T47D (cell line): ENCODE results near the gene ADARB2.
"Not testable (repeated sequence)": the region's sequence is repeated elsewhere in the genome, so short reads cannot be mapped to it uniquely, and the experiment has no call there.

Experiments used
- DNase-seq, 2 experiments: peaks; one replicate each; pipeline versions ENCODE4 v3.0.0 to v3.0.0-alpha.2; 2011 to 2012; ENCODE audit warnings: low read depth in 1 of 2, low spot score in 1 of 2
- JUND ChIP-seq: IDR thresholded peaks from 2 replicates; pipeline ENCODE4 v1.6.1; 2012; ENCODE audit warnings: low read depth
- in situ Hi-C: cut with HindIII; loops from 2 replicates; pipeline ENCODE4 v1.10.0; 2016; ENCODE audit warnings: low sequenced_read_pairs, low pct_unique_long_range_greater_than_20kb

Gene ADARB2

DNA sequence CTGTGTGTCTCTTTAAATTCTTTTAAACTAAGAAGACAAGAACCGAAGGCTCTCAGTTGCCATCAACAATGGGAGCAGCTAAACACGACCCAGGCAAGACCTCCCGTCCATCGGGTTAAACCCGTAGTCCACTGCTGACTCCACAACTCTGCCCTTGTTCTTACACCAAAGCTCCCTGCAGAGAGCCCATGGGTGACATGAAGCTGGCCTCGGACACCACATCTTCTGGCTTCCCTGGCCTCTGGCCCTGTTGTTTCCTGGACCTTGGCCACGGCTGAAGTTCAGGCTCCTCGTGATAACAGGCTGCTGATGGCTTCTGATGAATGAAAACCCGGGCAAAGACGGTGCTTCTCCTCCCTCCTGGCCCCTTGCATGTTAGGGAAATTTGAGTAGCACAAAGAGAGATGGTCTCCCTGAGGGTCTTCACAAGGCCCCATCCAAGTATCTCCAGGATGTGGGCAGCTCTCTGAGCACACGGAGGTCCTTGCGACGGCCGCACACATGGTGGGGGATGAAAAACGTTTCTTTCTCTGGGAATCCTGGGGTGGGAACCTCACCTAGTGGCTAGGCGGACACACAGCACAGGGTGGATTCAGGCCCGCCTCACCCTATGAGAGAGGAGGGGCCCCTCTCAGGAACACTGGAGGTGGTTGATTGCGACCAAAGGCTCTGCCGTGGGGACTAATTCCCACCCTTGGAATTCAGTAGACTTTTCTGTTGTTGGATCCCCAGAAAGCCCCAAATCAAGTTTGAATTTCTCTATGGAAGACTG, 271.1 kb downstream of the ADARB2 start:
- DNase-seq, result no peak
- in situ Hi-C loops, result no loop called here
- no peak for TF ChIP-seq JUND

DNA sequence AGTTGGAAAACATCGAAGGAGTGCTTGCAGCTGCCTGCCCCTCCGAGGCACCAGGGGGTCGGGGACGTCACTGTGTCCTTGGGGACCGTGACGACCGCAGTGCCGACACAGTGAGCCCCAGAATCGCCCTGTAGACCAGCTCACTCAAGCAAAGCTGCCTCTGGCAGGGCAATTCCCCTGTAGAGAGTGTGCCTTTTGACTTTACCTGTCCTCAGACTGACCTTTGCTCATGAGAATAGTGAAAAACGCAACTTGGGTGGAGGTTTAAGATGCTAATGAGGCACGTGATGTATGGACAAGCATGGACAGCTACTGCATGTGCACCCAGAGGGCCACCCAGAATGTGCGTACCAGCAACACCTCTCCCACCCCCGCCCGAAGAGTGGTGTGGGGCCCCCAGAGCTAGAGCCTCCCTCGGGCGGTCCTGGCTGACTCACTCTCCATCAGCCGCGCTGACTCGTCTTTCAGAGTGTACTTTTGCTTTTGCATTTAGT, 271.9 kb downstream of the ADARB2 start:
- DNase-seq, result peak in 1 of 2 experiments; percentile 24
- no peak for TF ChIP-seq JUND
- in situ Hi-C loops, result no loop called here

DNA sequence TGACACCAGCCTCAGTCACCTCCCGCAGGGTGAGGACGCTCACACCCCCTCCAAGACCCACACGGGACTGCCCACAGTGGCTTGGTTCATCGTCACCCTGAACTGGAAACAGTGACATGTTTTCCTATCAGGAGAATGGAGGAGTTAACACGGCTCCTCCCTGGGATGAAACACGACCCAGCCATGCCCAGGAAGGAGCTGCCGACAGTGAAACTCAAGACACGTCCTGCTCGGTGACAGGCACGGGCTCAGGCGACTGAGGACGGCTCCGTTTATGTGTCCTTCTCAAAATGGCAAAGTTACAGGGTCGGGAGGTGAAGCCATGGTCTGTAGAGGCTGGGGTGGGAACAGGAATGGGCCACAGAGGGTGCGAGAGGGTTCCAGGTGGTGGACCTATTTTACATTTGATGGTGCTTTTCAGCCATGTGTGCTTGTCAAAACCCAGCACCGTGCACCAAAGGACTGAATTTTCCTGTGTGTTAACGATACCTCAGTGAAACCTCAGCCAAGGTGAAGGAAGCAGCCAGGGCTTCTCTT, 272.4 kb downstream of the ADARB2 start:
- no peak for TF ChIP-seq JUND
- in situ Hi-C loops, result no loop called here
- DNase-seq, result peak; percentile 50 to 52

DNA sequence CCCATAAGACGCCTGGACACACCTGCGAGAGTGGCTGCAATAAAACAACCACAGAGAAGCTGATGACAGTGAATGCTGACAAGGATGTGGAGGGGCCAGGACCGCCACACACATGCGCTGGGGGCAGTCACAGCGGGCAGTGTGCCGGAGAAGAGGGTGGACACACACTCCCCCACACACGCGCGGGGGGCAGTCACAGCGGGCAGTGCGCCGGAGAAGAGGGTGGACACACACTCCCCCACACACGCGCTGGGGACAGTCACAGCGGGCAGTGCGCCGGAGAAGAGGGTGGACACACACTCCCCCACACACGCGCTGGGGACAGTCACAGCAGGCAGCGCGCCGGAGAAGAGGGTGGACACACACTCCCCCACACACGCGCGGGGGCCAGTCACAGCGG, 273.4 kb downstream of the ADARB2 start:
- DNase-seq, in situ Hi-C loops: not testable (repeated sequence)

DNA sequence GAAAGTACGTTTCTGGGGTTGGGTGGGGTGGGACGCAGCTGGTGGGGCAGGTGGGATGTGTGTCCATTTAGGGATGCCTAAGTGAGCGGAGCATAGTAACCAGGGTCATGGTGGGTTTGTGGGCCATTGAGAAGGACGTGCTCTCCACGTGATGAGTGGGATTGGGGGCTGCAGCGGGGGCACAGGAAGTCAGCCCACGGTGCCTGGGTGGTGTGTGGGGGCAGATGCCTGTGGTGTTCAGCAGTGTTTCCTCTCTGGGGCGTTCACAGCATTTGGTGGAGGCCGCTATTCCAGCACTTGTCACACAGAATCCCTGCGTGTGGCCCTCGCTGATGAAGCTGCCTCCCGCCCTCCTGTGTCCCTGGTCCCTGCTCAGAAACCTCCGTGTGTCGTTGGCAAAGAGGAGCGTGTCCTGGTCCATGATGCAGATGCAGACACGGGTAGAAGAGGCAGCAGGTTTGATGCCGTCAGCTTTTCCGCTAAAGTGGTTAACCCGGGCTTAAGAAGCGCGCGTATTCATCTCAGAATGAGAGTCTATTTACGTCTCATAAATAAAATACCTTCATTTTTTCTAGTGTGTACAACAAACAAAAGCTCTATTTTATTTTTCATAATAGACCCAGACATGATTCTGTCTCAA, 274.2 kb downstream of the ADARB2 start:
- DNase-seq, result no peak
- TF ChIP-seq JUND, result no peak
- in situ Hi-C loops, result no loop called here

DNA sequence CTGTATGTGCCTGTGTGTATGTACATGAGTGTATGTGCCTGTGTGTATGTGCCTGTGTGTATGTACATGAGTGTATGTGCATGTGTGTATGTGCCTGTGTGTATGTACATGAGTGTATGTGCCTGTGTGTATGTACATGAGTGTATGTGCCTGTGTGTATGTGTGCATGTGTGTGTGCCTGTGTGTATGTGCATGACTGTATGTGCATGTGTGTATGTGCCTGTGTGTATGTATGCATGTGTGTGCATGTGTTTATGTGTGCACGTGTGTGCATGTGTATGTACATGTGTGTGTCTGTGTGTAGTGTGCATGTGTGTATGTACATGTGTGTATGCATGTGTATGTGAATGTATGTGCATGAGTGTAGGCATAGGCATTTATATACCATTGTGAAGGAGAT, 274.8 kb downstream of the ADARB2 start:
- TF ChIP-seq JUND, result no peak
- DNase-seq, result no peak
- in situ Hi-C loops, result no loop called here

DNA sequence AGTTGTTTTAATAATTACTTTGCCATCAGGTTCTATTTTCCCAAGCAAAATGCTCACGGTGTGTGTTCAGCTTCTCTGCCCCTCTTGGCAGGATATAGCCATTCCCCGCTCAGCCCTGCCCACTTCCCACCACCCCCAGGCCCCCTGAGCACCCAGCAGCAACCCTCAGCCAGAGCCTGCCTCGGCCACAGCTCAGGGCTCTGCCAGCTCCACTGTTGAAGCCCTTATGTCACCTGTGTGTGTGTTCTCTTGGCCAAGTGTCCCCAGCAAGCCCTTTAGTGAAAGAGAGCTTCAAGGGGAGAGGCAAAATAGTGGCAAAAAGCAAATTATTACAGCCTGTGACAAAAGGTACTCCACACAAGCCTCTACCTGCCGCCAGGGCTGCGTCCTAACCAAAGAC, 275.3 kb downstream of the ADARB2 start:
- no peak for TF ChIP-seq JUND
- in situ Hi-C loops, result no loop called here
- no peak for DNase-seq

DNA sequence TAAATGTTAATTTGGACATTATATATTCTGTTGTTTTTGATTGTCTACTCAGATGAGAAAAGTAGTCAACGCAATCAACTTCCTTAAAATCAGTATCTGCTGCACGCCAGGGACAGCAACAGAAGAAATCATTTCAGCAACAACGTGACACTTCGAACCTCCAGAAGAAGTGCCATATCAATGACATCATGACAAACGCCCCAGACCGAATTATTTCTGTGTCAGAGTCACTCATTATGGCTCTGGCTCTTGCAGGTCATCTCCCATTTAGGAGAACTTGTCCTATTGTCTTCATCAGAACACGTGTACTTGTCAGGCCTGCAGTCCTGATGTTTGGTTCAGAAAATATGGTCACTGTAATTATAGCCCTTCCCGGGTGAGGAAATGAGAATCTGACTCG, 276.3 kb downstream of the ADARB2 start:
- no peak for TF ChIP-seq JUND
- DNase-seq, result no peak
- in situ Hi-C loops, result no loop called here

DNA sequence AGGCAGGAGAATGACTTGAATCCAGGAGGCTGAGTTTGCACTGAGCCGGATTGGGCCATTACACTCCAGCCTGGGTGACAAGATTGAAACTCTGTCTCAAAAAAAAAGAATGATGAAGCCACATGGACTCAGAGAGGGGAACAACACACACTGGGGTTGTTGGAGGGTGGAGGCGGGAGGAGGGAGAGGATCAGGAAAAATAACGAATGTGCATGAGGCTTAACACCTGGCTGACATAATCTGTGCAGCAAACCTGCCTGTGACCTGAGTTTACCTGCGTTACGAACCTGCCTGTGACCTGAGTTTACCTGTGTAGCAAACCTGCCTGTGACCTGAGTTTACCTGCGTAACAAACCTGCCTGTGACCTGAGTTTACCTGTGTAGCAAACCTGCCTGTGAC, 277.7 kb downstream of the ADARB2 start:
- in situ Hi-C loops, DNase-seq: not testable (repeated sequence)

DNA sequence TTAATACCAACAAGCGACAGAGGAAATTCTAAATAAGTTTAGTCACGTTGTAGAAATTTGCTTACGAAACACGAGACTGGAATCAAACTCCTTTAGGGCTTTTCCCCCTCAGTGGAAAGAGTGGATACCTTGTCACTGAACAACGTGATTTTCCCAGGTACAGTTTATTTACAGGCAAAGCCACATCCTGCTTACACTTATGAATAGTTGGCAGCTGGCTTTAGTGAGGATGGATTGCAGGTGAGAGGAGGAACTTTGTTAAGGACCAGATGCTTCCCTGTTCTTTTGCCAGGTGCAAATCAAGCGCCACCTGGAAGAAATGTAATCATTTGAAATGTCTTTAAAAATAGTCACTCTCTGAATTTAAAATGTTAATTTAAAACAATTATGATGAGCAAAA, 282.4 kb downstream of the ADARB2 start:
- TF ChIP-seq JUND, result no peak
- DNase-seq, result peak in 1 of 2 experiments; percentile 20
- in situ Hi-C loops, result no loop called here

DNA sequence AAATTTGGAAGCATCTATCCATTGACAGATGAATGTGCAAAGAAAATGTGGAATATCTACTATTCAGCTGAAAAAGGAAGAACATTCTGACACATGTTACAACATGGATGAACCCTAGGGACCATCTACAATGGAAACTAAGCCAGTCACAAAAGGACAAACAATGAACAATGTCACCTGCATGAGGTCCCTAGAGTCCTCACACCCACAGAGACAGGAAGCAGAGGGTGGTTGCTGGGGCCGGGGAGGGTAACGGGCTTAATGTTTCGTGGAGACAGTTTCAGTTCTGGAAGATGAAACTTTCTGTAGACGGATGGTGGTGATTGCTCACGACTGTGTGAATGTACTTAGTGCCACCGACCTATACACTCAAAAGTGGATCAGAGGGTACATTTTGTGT, 282.9 kb downstream of the ADARB2 start:
- DNase-seq, result no peak
- in situ Hi-C loops, result no loop called here
- TF ChIP-seq JUND, result no peak

DNA sequence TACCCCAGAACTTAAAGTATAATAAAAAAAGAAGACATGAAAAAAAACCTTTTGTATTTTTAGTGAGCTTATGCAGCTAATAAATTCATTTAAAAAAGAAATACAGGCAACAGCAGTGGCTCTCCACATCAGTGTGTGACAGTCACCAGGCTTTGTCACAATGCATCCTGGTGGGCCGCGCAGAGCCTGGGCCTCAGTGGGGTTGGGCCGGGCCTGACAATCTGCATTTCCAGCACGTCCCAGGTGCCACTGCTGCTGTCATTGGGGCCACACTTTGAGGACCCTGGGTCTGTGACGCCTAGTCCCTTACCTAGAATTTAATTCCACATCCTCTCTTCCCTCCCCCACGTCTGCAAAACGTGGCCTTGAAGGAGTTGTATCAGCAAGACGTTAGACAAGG, 284.5 kb downstream of the ADARB2 start:
- TF ChIP-seq JUND, result no peak
- in situ Hi-C loops, result no loop called here
- no peak for DNase-seq

DNA sequence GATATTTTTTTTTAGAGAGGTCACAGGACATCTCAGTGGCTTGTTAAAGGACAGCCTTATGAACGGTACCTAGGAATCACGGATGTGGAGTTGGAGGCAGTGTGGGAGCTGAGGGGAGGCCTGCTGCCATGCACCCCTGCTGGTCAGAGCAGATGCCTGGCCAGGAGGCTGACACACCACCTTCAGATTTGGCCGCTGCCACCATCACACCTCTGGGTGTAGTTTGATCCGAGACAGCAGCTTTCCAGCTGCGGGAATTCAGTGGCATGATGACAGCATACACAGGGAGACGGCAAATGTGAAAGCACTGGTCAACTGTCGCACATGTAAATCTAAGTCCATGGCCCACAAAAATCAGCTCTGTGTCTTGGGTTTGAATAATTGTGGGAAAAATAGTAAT, 285.4 kb downstream of the ADARB2 start:
- in situ Hi-C loops, result no loop called here
- no peak for TF ChIP-seq JUND
- DNase-seq, result no peak

DNA sequence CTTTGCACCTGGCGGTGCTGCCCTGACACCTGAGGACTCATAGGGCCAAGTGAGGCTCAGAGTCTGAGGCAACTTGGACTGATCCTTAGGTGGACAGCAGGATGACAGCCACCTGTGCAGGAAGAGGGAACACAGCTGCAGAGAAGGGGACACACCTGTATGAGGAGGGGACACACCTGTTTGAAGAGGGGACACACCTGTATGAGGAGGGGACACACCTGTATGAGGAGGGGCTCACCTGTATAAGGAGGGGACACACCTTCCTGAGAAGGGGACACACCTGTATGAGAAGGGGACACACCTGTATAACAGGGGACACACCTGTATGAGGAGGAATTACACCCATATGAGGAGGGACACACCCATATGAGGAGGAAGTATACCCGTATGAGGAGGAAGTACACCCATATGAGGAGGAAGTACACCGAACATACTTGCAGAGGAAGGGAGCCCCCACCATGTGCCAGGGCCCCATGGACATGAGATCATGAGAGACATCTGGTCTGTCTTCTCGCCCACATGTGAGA, 285.9 kb downstream of the ADARB2 start:
- in situ Hi-C loops, result no loop called here
- TF ChIP-seq JUND, result no peak
- DNase-seq, result no peak
